NCI-H1930 (cell line): ENCODE data around the gene MAVS.
"Not testable (repeated sequence)": the region's sequence is repeated elsewhere in the genome, so short reads cannot be mapped to it uniquely, and the experiment has no call there.

Source experiments
- DNase-seq, 2 experiments: peaks; one replicate each; lab custom pipeline; 2025; lab: John Stamatoyannopoulos, UW

Gene MAVS

GRCh38 chr20:3888622-3889488 is 42.2 kb downstream of the MAVS start, which contains the start of gene PANK2:
PANK2 (plus strand) TSS chr20:3889387.
- DNase-seq, result peak; percentile 98 to 99

GRCh38 chr20:3889489-3890397 is 43.1 kb downstream of the MAVS start:
- no peak for DNase-seq

- no peak for DNase-seq
These were observed 43.7 kb downstream of the MAVS start for GRCh38 chr20:3890398-3890751.

GRCh38 chr20:3890999-3891929 is 44.6 kb downstream of the MAVS start:
- no peak for DNase-seq

GRCh38 chr20:3894796-3895195 is 48.2 kb downstream of the MAVS start:
- no peak for DNase-seq

- no peak for DNase-seq
These were observed 49.7 kb downstream of the MAVS start for GRCh38 chr20:3896302-3896701.

GRCh38 chr20:3896853-3897583 is 50.4 kb downstream of the MAVS start:
- no peak for DNase-seq

- not testable (repeated sequence) for DNase-seq
These were observed 51.5 kb downstream of the MAVS start for GRCh38 chr20:3898181-3898580.

GRCh38 chr20:3898639-3899038 is 52.0 kb downstream of the MAVS start:
- no peak for DNase-seq

GRCh38 chr20:3900187-3900604 is 53.6 kb downstream of the MAVS start:
- no peak for DNase-seq

GRCh38 chr20:3901028-3901705 is 54.5 kb downstream of the MAVS start:
- no peak for DNase-seq

- no peak for DNase-seq
These were observed 55.2 kb downstream of the MAVS start for GRCh38 chr20:3901706-3902440.

GRCh38 chr20:3902446-3902845 is 55.8 kb downstream of the MAVS start:
- no peak for DNase-seq

GRCh38 chr20:3904224-3904623 is 57.6 kb downstream of the MAVS start:
- DNase-seq, result no peak

GRCh38 chr20:3904857-3905256 is 58.2 kb downstream of the MAVS start:
- no peak for DNase-seq

- DNase-seq, result not testable (repeated sequence)
These were observed 60.4 kb downstream of the MAVS start for GRCh38 chr20:3906744-3907721.

- no peak for DNase-seq
These were observed 62.0 kb downstream of the MAVS start for GRCh38 chr20:3908667-3909066.

- no peak for DNase-seq
These were observed 63.3 kb downstream of the MAVS start for GRCh38 chr20:3909952-3910366.

GRCh38 chr20:3910853-3911252 is 64.2 kb downstream of the MAVS start:
- no peak for DNase-seq
